HCT116 (cell line): ENCODE measurements around the gene EEF1E1. TPM values are rescaled to one million over a fixed set of nuclear protein-coding genes. Genes with fewer than 3 reads are reported as not detected.

ENCODE experiments used
- ATAC-seq: fragments of 200-7000 bp; cut with Tn5 transposase; 2 replicates; pipeline ENCODE4 v1.9.1; 2020; ENCODE audit warnings: mild to moderate bottlenecking, moderate library complexity
- BruUV-seq: library from RNA; stranded (reverse); fragments of 400-500 nt; replicated peaks from 2 replicates; lab custom pipeline; 2021; lab: Mats Ljungman, UMichigan
- CTCF ChIA-PET: fragments of 300-600 bp; sonication (Branson Sonifier 250); formaldehyde crosslinking; loops from one replicate; lab custom pipeline; 2021; ENCODE audit warnings: antibody characterized with exemption; lab: Charles Lee
- POLR2A ChIA-PET: fragments of 300-600, 350-600 bp; sonication (Branson Sonifier 250); formaldehyde crosslinking; loops from one replicate; lab custom pipeline; 2021; ENCODE audit warnings: antibody characterized with exemption; lab: Charles Lee
- RAD21 ChIA-PET, 2 experiments: fragments of 300-600 bp; sonication (Branson Sonifier 250); formaldehyde crosslinking; loops; one replicate each; lab custom pipeline; 2023; ENCODE audit warnings: low total read pairs in 2 of 2; ENCODE audit not compliant: uncharacterized antibody in 2 of 2, unreplicated experiment in 2 of 2, low non-redundant PET in 1 of 2; lab: Charles Lee
- DNase-seq: peaks from one replicate; pipeline ENCODE4 v3.0.0-alpha.2; 2010; ENCODE audit warnings: low read depth, low spot score
- H2AFZ ChIP-seq: fragments of 200-600 bp; shearing (Covaris generic), sonication (generic); 2 replicates; pipeline ENCODE4 v1.6.1; 2017; ENCODE audit warnings: low read depth, mixed run types, mixed read lengths, antibody characterized with exemption, low read length; ENCODE audit not compliant: poor library complexity, severe bottlenecking
- H3K27ac ChIP-seq: 2 replicates; pipeline ENCODE4 v1.5.1; 2012; ENCODE audit warnings: low read depth, low read length
- H3K27me3 ChIP-seq: fragments of 200-600 bp; sonication (generic); 2 replicates; pipeline ENCODE4 v1.6.1; 2016; ENCODE audit warnings: mixed run types, low read length, mixed read lengths; ENCODE audit not compliant: insufficient read depth
- H3K36me3 ChIP-seq, 2 experiments: fragments of 200-500 bp in 1 of 2; fragments of 200-600 bp in 1 of 2; sonication (Bioruptor generic) in 1 of 2; sonication (generic) in 1 of 2; 2 replicates each; pipeline versions ENCODE4 v1.5.1 to v1.6.1; 2014 to 2016; ENCODE audit warnings: low read length in 2 of 2, inconsistent platforms in 1 of 2, mixed read lengths in 1 of 2, mixed run types in 1 of 2; ENCODE audit not compliant: insufficient read depth in 2 of 2, control insufficient read depth in 1 of 2
- H3K4me1 ChIP-seq, 2 experiments: fragments of 200-600 bp in 1 of 2; sonication (generic) in 1 of 2; 2 replicates each; pipeline versions ENCODE4 v1.5.1 to v1.6.1; 2012 to 2017; ENCODE audit warnings: low read length in 2 of 2, inconsistent platforms in 1 of 2, mild to moderate bottlenecking in 1 of 2, mixed read lengths in 1 of 2, mixed run types in 1 of 2, moderate library complexity in 1 of 2; ENCODE audit not compliant: insufficient read depth in 2 of 2, control insufficient read depth in 1 of 2
- H3K4me2 ChIP-seq: fragments of 200-600 bp; sonication (generic); 2 replicates; pipeline ENCODE4 v1.6.1; 2017; ENCODE audit warnings: mixed run types, low read length, mixed read lengths
- H3K4me3 ChIP-seq, 2 experiments: fragments of 200-600 bp in 1 of 2; sonication (generic) in 1 of 2; replicated peaks in 1 of 2; 2 replicates each; pipeline ENCODE4 v1.5.1; 2011 to 2016; ENCODE audit warnings: low read length in 2 of 2, control low read depth in 1 of 2, low read depth in 1 of 2, mild to moderate bottlenecking in 1 of 2, mixed read lengths in 1 of 2, mixed run types in 1 of 2
- H3K79me2 ChIP-seq: fragments of 200-600 bp; sonication (generic); 2 replicates; pipeline ENCODE4 v1.6.1; 2017; ENCODE audit warnings: mild to moderate bottlenecking, mixed run types, low read length, moderate library complexity, mixed read lengths; ENCODE audit not compliant: insufficient read depth
- H3K9ac ChIP-seq: fragments of 200-600 bp; sonication (generic); 2 replicates; pipeline ENCODE4 v1.6.1; 2016; ENCODE audit warnings: low read length, mixed read lengths
- H3K9me2 ChIP-seq: fragments of 200-600 bp; sonication (generic), shearing (Covaris generic); 2 replicates; pipeline ENCODE4 v1.6.1; 2017; ENCODE audit warnings: mixed run types, mild to moderate bottlenecking, moderate library complexity; ENCODE audit not compliant: insufficient read depth
- H3K9me3 ChIP-seq, 2 experiments: fragments of 200-500 bp in 1 of 2; fragments of 200-600 bp in 1 of 2; sonication (Bioruptor generic) in 1 of 2; sonication (generic) in 1 of 2; 2 replicates each; pipeline ENCODE4 v1.6.1; 2014 to 2017; ENCODE audit warnings: low read length in 2 of 2, mixed read lengths in 2 of 2, inconsistent platforms in 1 of 2, low read depth in 1 of 2, mild to moderate bottlenecking in 1 of 2, mixed run types in 1 of 2, moderate library complexity in 1 of 2; ENCODE audit not compliant: control insufficient read depth in 1 of 2, insufficient read depth in 1 of 2
- H4K20me1 ChIP-seq: fragments of 200-600 bp; sonication (generic), shearing (Covaris generic); 2 replicates; pipeline ENCODE4 v1.6.1; 2017; ENCODE audit warnings: mixed run types, mild to moderate bottlenecking, moderate library complexity; ENCODE audit not compliant: insufficient read depth
- ATF3 ChIP-seq: IDR thresholded peaks from 2 replicates; pipeline ENCODE4 v1.6.1; 2012
- CBX3 ChIP-seq: IDR thresholded peaks from 2 replicates; pipeline ENCODE4 v1.6.1; 2012; ENCODE audit warnings: low read depth
- CEBPB ChIP-seq: IDR thresholded peaks from 2 replicates; pipeline ENCODE4 v1.6.1; 2012; ENCODE audit warnings: low read depth
- CTCF ChIP-seq, 3 experiments: fragments of 200-600 bp in 1 of 3; sonication (generic) in 1 of 3; IDR thresholded peaks in 2 of 3; conservative IDR thresholded peaks in 1 of 3; 2 replicates each; pipeline ENCODE4 v1.5.1; 2012 to 2017; ENCODE audit warnings: low read depth in 2 of 3, low read length in 2 of 3, antibody characterized with exemption in 1 of 3, borderline replicate concordance in 1 of 3, control low read depth in 1 of 3, mild to moderate bottlenecking in 1 of 3, mixed read lengths in 1 of 3, mixed run types in 1 of 3, moderate library complexity in 1 of 3; ENCODE audit not compliant: insufficient read depth in 1 of 3
- ELF1 ChIP-seq: IDR thresholded peaks from 2 replicates; pipeline ENCODE4 v1.6.1; 2012; ENCODE audit warnings: low read depth, borderline replicate concordance
- EZH2phosphoT487 ChIP-seq: fragments of 200-600 bp; IDR thresholded peaks from 2 replicates; pipeline ENCODE4 v1.6.1; 2018; ENCODE audit warnings: antibody characterized with exemption, borderline replicate concordance
- FOSL1 ChIP-seq: IDR thresholded peaks from 2 replicates; pipeline ENCODE4 v1.6.1; 2012; ENCODE audit warnings: low read depth
- MAX ChIP-seq: IDR thresholded peaks from 2 replicates; pipeline ENCODE4 v1.6.1; 2012
- POLR2AphosphoS5 ChIP-seq: IDR thresholded peaks from 2 replicates; pipeline ENCODE4 v1.6.1; 2011; ENCODE audit warnings: mild to moderate bottlenecking, low read depth, low read length, moderate library complexity
- RAD21 ChIP-seq: IDR thresholded peaks from 2 replicates; pipeline ENCODE4 v1.6.1; 2012; ENCODE audit warnings: low read depth, mild to moderate bottlenecking
- SRF ChIP-seq: IDR thresholded peaks from 2 replicates; pipeline ENCODE4 v1.6.1; 2012; ENCODE audit warnings: low read depth
- YY1 ChIP-seq: IDR thresholded peaks from 2 replicates; pipeline ENCODE4 v1.6.1; 2011; ENCODE audit warnings: low read length, low read depth, moderate library complexity, mild to moderate bottlenecking; ENCODE audit not compliant: insufficient replicate concordance; ENCODE audit errors: extremely low read depth
- ZBTB33 ChIP-seq: IDR thresholded peaks from 2 replicates; pipeline ENCODE4 v1.6.1; 2011; ENCODE audit warnings: mild to moderate bottlenecking, low read length, moderate library complexity; ENCODE audit not compliant: insufficient replicate concordance; ENCODE audit errors: extremely low read depth
- ZNF274 ChIP-seq: fragments of 200-500 bp; sonication (Bioruptor generic); IDR thresholded peaks from 2 replicates; pipeline ENCODE4 v1.6.1; 2014; ENCODE audit warnings: mild to moderate bottlenecking, low read depth, low read length, inconsistent platforms
- intact Hi-C: fragments of 100-400 bp; cut with micrococcal nuclease; formaldehyde crosslinking; loops from 2 replicates; pipeline ENCODE4 v1.10.0; 2022
- total RNA-seq: library from RNA; stranded (reverse); gene quantifications from one replicate; pipeline ENCODE4 v1.2.1, GENCODE V29; 2021; ENCODE audit not compliant: unreplicated experiment

EEF1E1 gene
- total RNA-seq, 1 experiment from 2014 or later: 69.7 TPM

GRCh38 chr6:8073758-8074157, 28.6 kb downstream of the EEF1E1 start (continued):
- TF ChIP-seq EZH2phosphoT487 (no peak), YY1 (no peak), ELF1 (no peak), FOSL1 (no peak), CEBPB (no peak), RAD21 (no peak), ATF3 (no peak), MAX (no peak)

GRCh38 chr6:8070718-8071117, 31.6 kb downstream of the EEF1E1 start:
- ATAC-seq: no peak
- Histone ChIP-seq H3K9me2 (no peaks in the 10 kb centered on the region), H3K4me1 (peaks cover 0 to 1% of the 10 kb centered on the region in 2 experiments; a peak in 2 of 4 replicates), H3K4me3 (no peak overlapping the region), H3K27ac (no peak overlapping the region), H3K4me2 (no peak overlapping the region), H3K27me3 (no peaks in the 10 kb centered on the region), H3K36me3 (no peaks in the 10 kb centered on the region), H2AFZ (no peak overlapping the region), H3K9ac (no peak overlapping the region), H4K20me1 (no peaks in the 10 kb centered on the region), H3K79me2 (no peaks in the 10 kb centered on the region), H3K9me3 (no peaks in the 10 kb centered on the region)
- intact Hi-C loops: no loop called here
- ChIA-PET POLR2A (no interaction called here), CTCF (no interaction called here), RAD21 (no interaction called here)
- TF ChIP-seq CBX3 (no peak), FOSL1 (no peak), POLR2AphosphoS5 (no peak), ELF1 (no peak), ATF3 (no peak), CEBPB (no peak), ZBTB33 (no peak), SRF (no peak), EZH2phosphoT487 (no peak), ZNF274 (no peak), CTCF (IDR thresholded peaks at IDR 0.05 in 2 of 3, conservative IDR thresholded peaks at IDR 0.05 in 1 of 3; ENCODE audit: borderline replicate concordance in 1 of 3, insufficient read depth in 1 of 3, low read depth in 2 of 3, low read length in 2 of 3) (no peak)
- DNase-seq: no peak
- no TSS peak for BruUV-seq
